Loucy (cell line): Measurements from ENCODE around the gene C5orf15.

Experiments used
- H2AFZ ChIP-seq: fragments of 200-600 bp; sonication (generic); 2 replicates; pipeline ENCODE4 v1.6.0; 2016; ENCODE audit warnings: antibody characterized with exemption, mild to moderate bottlenecking, low read length, moderate library complexity
- H3F3A ChIP-seq: fragments of 200-600 bp; 2 replicates; pipeline ENCODE4 v1.6.0; 2016; ENCODE audit warnings: antibody characterized with exemption, low read depth, mild to moderate bottlenecking
- H3K27me3 ChIP-seq: fragments of 200-600 bp; sonication (generic); 2 replicates; pipeline ENCODE4 v1.6.1; 2014; ENCODE audit warnings: low read length, mild to moderate bottlenecking; ENCODE audit not compliant: insufficient read depth, poor library complexity, severe bottlenecking
- H3K36me3 ChIP-seq: fragments of 200-600 bp; sonication (generic); 2 replicates; pipeline ENCODE4 v1.6.1; 2016; ENCODE audit warnings: low read length; ENCODE audit not compliant: insufficient read depth
- H3K4me1 ChIP-seq: fragments of 200-600 bp; sonication (generic); 2 replicates; pipeline ENCODE4 v1.5.1; 2014; ENCODE audit warnings: low read length, mild to moderate bottlenecking; ENCODE audit not compliant: insufficient read depth, poor library complexity, severe bottlenecking
- H3K4me2 ChIP-seq: fragments of 200-600 bp; sonication (generic); 2 replicates; pipeline ENCODE4 v1.6.0; 2014; ENCODE audit warnings: antibody characterized with exemption, low read length, low read depth, mild to moderate bottlenecking; ENCODE audit not compliant: poor library complexity, severe bottlenecking
- H3K4me3 ChIP-seq: fragments of 200-600 bp; sonication (generic); 2 replicates; pipeline ENCODE4 v1.5.1; 2014; ENCODE audit warnings: low read length, mild to moderate bottlenecking, mixed read lengths; ENCODE audit not compliant: poor library complexity, severe bottlenecking
- H3K79me2 ChIP-seq: fragments of 200-600 bp; sonication (generic); 2 replicates; pipeline ENCODE4 v1.6.1; 2014; ENCODE audit warnings: low read length; ENCODE audit not compliant: insufficient read depth
- H3K9ac ChIP-seq: fragments of 200-600 bp; sonication (generic); 2 replicates; pipeline ENCODE4 v1.6.0; 2014; ENCODE audit warnings: mild to moderate bottlenecking, low read depth, low read length, moderate library complexity; ENCODE audit not compliant: poor library complexity, severe bottlenecking
- H3K9me2 ChIP-seq: fragments of 200-600 bp; sonication (generic); replicated peaks from 2 replicates; pipeline ENCODE4 v1.6.1; 2016; ENCODE audit warnings: low read depth, low read length, mixed read lengths
- H3K9me3 ChIP-seq: fragments of 200-600 bp; sonication (generic); 2 replicates; pipeline ENCODE4 v1.6.1; 2014; ENCODE audit warnings: mild to moderate bottlenecking, antibody characterized with exemption, low read length, low read depth; ENCODE audit not compliant: insufficient read depth
- H4K20me1 ChIP-seq: fragments of 200-600 bp; sonication (generic); 2 replicates; pipeline ENCODE4 v1.6.0; 2014; ENCODE audit warnings: antibody characterized with exemption, low read length, mild to moderate bottlenecking; ENCODE audit not compliant: insufficient read depth, poor library complexity, severe bottlenecking
- EZH2phosphoT487 ChIP-seq: fragments of 200-600 bp; IDR thresholded peaks from 2 replicates; pipeline ENCODE4 v1.6.1; 2018; ENCODE audit warnings: antibody characterized with exemption, mild to moderate bottlenecking, moderate library complexity, borderline replicate concordance
- TF ChIP-seq, protein P1 (sequence below): fragments of 200-600 bp; sonication (generic); conservative IDR thresholded peaks from 2 replicates; pipeline ENCODE4 v1.5.1; 2014; ENCODE audit warnings: mild to moderate bottlenecking, antibody characterized with exemption, low read length

Gene C5orf15

DNA sequence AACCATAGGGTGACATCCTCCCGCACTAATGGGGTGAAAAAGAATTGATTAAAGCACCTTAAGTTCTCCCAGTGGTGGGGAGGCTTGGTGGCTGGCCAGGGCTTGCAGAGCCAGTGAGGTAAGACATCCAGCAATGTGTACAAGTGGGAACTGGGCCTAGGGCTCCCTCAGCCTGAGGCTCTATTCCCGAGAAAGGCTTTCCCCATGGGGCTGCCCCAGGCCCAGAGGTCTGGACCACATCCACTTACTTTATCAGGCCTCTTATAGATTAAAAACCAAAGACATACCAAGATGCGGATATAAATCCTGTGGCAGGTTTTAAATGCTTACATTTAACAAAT lies 35.3 kb downstream of the C5orf15 start:
- Histone ChIP-seq H3K4me2 (no peak overlapping the region), H4K20me1 (no peaks in the 10 kb centered on the region), H3K36me3 (no peaks in the 10 kb centered on the region), H3K9ac (no peak overlapping the region), H3K4me3 (no peak overlapping the region), H3K9me2 (no peaks in the 10 kb centered on the region), H3K9me3 (no peaks in the 10 kb centered on the region), H3K79me2 (no peaks in the 10 kb centered on the region), H3K27me3 (no peaks in the 10 kb centered on the region), H3K4me1 (no peaks in the 10 kb centered on the region), H2AFZ (no peak overlapping the region), H3F3A (no peaks in the 10 kb centered on the region)
- no peak for TF ChIP-seq EZH2phosphoT487
- TF ChIP-seq, protein P1, sequence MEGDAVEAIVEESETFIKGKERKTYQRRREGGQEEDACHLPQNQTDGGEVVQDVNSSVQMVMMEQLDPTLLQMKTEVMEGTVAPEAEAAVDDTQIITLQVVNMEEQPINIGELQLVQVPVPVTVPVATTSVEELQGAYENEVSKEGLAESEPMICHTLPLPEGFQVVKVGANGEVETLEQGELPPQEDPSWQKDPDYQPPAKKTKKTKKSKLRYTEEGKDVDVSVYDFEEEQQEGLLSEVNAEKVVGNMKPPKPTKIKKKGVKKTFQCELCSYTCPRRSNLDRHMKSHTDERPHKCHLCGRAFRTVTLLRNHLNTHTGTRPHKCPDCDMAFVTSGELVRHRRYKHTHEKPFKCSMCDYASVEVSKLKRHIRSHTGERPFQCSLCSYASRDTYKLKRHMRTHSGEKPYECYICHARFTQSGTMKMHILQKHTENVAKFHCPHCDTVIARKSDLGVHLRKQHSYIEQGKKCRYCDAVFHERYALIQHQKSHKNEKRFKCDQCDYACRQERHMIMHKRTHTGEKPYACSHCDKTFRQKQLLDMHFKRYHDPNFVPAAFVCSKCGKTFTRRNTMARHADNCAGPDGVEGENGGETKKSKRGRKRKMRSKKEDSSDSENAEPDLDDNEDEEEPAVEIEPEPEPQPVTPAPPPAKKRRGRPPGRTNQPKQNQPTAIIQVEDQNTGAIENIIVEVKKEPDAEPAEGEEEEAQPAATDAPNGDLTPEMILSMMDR: no peak

DNA sequence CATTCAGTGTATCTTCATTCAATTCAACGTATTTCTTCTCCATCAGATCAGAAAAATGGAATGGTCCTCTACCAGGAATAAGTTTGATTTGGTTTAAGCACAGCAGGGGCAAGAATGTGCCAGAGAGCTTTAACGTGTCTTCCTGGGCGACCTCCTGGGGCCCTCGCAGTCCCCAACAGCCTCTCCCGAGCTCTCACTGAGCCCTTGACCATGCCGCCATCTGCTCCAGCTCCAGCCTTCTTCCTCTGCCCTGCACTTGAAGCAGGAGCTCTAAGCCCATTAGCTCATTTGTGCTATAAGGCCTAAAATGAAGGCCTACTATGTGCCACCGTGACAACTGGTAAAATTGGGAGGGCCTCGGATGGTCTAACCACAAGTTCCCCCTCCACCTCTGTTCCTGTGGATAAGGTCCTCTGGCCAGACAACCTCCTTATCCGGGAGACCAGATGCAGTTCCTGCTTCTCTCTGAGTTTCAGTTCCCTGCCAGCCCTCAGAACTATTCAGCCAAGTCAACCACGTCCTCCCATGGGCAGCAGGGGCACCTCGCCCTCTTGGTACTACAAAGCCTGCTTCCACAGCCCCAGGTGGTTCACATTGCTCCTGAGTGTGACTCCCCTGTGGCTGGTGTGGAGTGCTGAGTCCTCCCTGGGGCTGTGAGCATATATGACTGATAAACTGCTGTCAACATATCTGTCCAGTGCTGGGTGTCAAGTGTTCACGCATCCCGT lies 35.8 kb downstream of the C5orf15 start:
- Histone ChIP-seq H3K79me2 (no peaks in the 10 kb centered on the region), H3K4me2 (no peak overlapping the region), H3K4me3 (no peak overlapping the region), H3K9me3 (no peaks in the 10 kb centered on the region), H3F3A (no peaks in the 10 kb centered on the region), H2AFZ (no peak overlapping the region), H3K36me3 (no peaks in the 10 kb centered on the region), H3K4me1 (no peaks in the 10 kb centered on the region), H3K9ac (no peak overlapping the region), H4K20me1 (no peaks in the 10 kb centered on the region), H3K27me3 (no peaks in the 10 kb centered on the region), H3K9me2 (no peaks in the 10 kb centered on the region)
- TF ChIP-seq, protein P1: no peak
- TF ChIP-seq EZH2phosphoT487: no peak

DNA sequence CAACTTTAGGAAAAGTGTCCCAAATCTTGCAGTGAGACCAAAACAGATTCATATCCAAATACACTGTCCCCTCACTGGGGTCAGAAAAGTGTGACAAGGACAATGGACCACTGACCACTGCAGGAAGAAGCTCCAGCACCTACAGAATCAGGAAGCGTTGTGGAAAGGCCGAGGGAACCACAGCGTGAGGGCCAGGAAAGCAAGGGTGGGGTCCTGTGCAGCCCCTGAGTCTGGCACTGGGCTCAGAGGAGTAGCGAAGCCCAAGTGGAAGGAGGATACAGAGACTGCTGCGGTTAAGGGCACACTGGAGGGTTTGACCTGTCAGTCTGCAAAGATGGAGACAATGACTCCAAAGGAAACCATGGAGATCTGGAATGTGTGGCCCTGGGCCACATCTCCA lies 36.9 kb downstream of the C5orf15 start:
- no peaks in the 10 kb centered on the region for H3F3A ChIP-seq
- no peaks in the 10 kb centered on the region for H3K79me2 ChIP-seq
- H3K4me1 ChIP-seq: no peaks in the 10 kb centered on the region
- H4K20me1 ChIP-seq: no peaks in the 10 kb centered on the region
- TF ChIP-seq EZH2phosphoT487: no peak
- TF ChIP-seq, protein P1: no peak
- no peak overlapping the region for H2AFZ ChIP-seq
- no peaks in the 10 kb centered on the region for H3K9me2 ChIP-seq
- H3K9me3 ChIP-seq: no peaks in the 10 kb centered on the region
- H3K9ac ChIP-seq: no peak overlapping the region
- H3K4me2 ChIP-seq: no peak overlapping the region
- H3K27me3 ChIP-seq: no peaks in the 10 kb centered on the region
- H3K4me3 ChIP-seq: no peak overlapping the region
- H3K36me3 ChIP-seq: no peaks in the 10 kb centered on the region
